ENCODE measurements around the gene ZSWIM5. TPM values are rescaled to one million over a fixed set of nuclear protein-coding genes. Genes with fewer than 3 reads are reported as not detected.
"Not testable (repeated sequence)": the region's sequence is repeated elsewhere in the genome, so short reads cannot be mapped to it uniquely, and the experiment has no call there.

The ZSWIM5 gene
- total RNA-seq, 4 donors from 2014 or later, result 0.53 to 1.3 (median 0.81) TPM

GRCh38 chr1:45163111-45163510 is 43.3 kb downstream of the ZSWIM5 start:
- in situ Hi-C loops (cut with MboI; ENCODE audit: low sequenced_read_pairs in 4 of 4); H3K27me3 ChIP-seq; H3K4me3 ChIP-seq; intact Hi-C loops (cut with DNase I; ENCODE audit: low total_unique reads); H3K9me3 ChIP-seq; ATAC-seq; DNase-seq; H3K27ac ChIP-seq; H3K4me1 ChIP-seq; H3K36me3 ChIP-seq: not testable (repeated sequence)

DNA sequence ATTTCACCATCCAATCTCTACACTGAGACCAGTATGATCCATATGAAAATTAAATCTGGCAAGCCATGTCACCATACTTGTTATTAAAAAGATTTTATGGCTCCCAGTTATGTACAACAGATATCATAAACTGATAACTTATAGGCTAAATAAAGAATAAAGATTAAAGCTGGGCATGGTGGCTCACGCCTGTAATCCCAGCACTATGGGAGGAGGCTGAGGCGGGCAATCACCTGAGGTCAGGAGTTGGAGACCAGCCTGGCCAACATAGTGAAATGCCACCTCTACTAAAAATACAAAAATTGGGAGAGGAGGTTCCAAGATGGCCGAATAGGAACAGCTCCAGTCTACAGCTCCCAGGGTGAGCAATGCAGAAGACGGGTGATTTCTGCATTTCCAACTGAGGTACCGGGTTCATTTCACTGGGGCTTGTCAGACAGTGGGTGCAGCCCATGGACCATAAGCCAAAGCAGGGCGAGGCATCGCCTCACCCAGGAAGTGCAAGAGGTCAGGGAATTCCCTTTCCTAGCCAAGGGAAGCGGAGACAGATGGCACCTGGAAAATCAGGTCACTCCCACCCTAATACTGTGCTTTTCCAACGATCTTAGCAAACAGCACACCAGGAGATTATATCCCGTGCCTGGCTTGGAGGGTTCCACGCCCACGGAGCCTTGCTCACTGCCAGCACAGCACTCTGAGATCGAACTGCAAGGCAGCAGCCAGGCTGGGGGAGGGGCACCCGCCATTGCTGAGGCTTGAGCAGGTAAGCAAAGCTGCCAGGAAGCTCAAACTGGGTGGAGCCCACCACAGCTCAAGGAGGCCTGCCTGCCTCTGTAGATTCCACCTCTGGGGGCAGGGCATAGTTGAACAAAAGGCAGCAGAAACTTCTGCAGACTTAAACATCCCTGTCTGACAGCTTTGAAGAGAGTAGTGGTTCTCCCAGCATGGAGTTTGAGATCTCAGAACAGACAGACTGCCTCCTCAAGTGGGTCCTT is 44.1 kb downstream of the ZSWIM5 start:
- H3K27me3 ChIP-seq; in situ Hi-C loops (cut with MboI; ENCODE audit: low sequenced_read_pairs in 4 of 4); H3K36me3 ChIP-seq; ATAC-seq; H3K27ac ChIP-seq; intact Hi-C loops (cut with DNase I; ENCODE audit: low total_unique reads); DNase-seq; H3K9me3 ChIP-seq; H3K4me1 ChIP-seq; H3K4me3 ChIP-seq: not testable (repeated sequence)

GRCh38 chr1:45155957-45156356 is 50.4 kb downstream of the ZSWIM5 start:
- no peaks in the 10 kb centered on the region for H3K36me3 ChIP-seq
- no peaks in the 10 kb centered on the region for H3K27me3 ChIP-seq
- no peak for DNase-seq
- H3K4me3 ChIP-seq, result no peak overlapping the region
- in situ Hi-C loops (cut with MboI; ENCODE audit: low sequenced_read_pairs in 4 of 4), result no loop called here
- ATAC-seq, result no peak
- intact Hi-C loops (cut with DNase I; ENCODE audit: low total_unique reads), result no loop called here
- no peak overlapping the region for H3K27ac ChIP-seq
- TF ChIP-seq POLR2A (IDR thresholded peaks at IDR 0.05), result no peak
- TF ChIP-seq, protein P1, sequence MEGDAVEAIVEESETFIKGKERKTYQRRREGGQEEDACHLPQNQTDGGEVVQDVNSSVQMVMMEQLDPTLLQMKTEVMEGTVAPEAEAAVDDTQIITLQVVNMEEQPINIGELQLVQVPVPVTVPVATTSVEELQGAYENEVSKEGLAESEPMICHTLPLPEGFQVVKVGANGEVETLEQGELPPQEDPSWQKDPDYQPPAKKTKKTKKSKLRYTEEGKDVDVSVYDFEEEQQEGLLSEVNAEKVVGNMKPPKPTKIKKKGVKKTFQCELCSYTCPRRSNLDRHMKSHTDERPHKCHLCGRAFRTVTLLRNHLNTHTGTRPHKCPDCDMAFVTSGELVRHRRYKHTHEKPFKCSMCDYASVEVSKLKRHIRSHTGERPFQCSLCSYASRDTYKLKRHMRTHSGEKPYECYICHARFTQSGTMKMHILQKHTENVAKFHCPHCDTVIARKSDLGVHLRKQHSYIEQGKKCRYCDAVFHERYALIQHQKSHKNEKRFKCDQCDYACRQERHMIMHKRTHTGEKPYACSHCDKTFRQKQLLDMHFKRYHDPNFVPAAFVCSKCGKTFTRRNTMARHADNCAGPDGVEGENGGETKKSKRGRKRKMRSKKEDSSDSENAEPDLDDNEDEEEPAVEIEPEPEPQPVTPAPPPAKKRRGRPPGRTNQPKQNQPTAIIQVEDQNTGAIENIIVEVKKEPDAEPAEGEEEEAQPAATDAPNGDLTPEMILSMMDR (IDR thresholded peaks at IDR 0.05 in 4 of 5, conservative IDR thresholded peaks at IDR 0.05 in 1 of 5), result no peak
- no peaks in the 10 kb centered on the region for H3K9me3 ChIP-seq
- no peaks in the 10 kb centered on the region for H3K4me1 ChIP-seq

DNA sequence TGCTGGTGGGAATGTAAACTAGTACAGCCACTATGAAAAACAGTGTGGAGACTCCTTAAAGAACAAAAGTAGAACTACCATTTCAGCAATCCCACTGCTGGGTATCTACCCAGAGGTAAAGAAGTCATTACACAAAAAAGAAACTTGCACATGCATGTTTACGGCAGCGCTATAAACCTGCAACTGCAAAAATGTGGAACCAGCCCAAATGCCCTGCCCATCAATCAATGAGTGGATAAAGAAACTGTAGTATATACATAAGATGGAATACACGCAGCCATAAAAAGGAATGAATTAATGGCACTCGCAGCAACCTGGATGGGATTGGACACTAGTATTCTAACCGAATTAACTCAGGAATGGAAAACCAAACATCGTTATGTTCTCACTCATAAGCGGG is 51.0 kb downstream of the ZSWIM5 start:
- Histone ChIP-seq H3K36me3 (no peaks in the 10 kb centered on the region), H3K4me3 (no peak overlapping the region), H3K9me3 (no peaks in the 10 kb centered on the region), H3K27ac (no peak overlapping the region), H3K27me3 (no peaks in the 10 kb centered on the region), H3K4me1 (no peaks in the 10 kb centered on the region)
- TF ChIP-seq, protein P1 (IDR thresholded peaks at IDR 0.05 in 4 of 5, conservative IDR thresholded peaks at IDR 0.05 in 1 of 5), result no peak
- no peak for TF ChIP-seq POLR2A (IDR thresholded peaks at IDR 0.05)
- in situ Hi-C loops (cut with MboI; ENCODE audit: low sequenced_read_pairs in 4 of 4), result no loop called here
- DNase-seq (no peak), ATAC-seq (no peak)
- intact Hi-C loops (cut with DNase I; ENCODE audit: low total_unique reads), result no loop called here

GRCh38 chr1:45152126-45152525 is 54.3 kb downstream of the ZSWIM5 start:
- H3K4me1 ChIP-seq, result no peaks in the 10 kb centered on the region
- no peak overlapping the region for H3K27ac ChIP-seq
- H3K4me3 ChIP-seq, result no peak overlapping the region
- H3K36me3 ChIP-seq, result no peaks in the 10 kb centered on the region
- TF ChIP-seq, protein P1 (IDR thresholded peaks at IDR 0.05 in 4 of 5, conservative IDR thresholded peaks at IDR 0.05 in 1 of 5), result no peak
- in situ Hi-C loops (cut with MboI; ENCODE audit: low sequenced_read_pairs in 4 of 4) (no loop called here), intact Hi-C loops (cut with DNase I; ENCODE audit: low total_unique reads) (no loop called here)
- no peak for DNase-seq
- H3K9me3 ChIP-seq, result no peaks in the 10 kb centered on the region
- ATAC-seq, result no peak
- H3K27me3 ChIP-seq, result no peaks in the 10 kb centered on the region

Measured in gastrocnemius medialis (tissue), 4 donors.